ENCODE measurements around the gene MAP3K7. TPM values are rescaled to one million over a fixed set of nuclear protein-coding genes. Genes with fewer than 3 reads are reported as not detected.

The MAP3K7 gene
- total RNA-seq, 2 donors from 2014 or later = 40.1 to 50.9 TPM

DNA sequence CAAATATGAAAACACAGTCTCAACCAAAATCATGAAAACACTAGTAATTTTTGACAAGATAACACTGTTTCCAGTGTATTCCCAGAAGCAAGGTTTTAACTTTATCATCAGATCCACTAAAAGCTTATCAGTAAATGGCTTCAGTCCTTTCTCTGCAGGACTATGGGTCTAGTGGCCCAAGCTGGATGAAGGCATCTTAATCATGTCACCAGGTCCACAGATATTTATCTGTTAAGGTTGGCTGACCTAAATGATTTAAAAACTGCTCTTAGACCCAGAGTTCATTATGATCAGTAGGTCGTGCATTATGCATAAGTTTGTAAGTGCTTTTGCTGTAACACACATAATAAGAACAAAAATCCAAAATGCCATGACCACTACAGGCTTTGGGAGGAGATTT lies 118.0 kb downstream of the MAP3K7 start:
- Mint-ChIP-seq H3K9me3 (no peaks in the 10 kb centered on the region), H3K27me3 (ENCODE audit: insufficient read depth) (peaks cover 2% of the 10 kb centered on the region), H3K27ac (no peak overlapping the region), H3K4me1 (peaks cover 12% of the 10 kb centered on the region), H3K4me3 (no peak overlapping the region), H3K36me3 (ENCODE audit: low read depth) (no peaks in the 10 kb centered on the region)
- H3K27ac ChIP-seq (ENCODE audit: low read depth, low read length) = no peak overlapping the region
- H3K4me1 ChIP-seq (ENCODE audit: control insufficient read depth, insufficient read depth, low read length) = no peaks in the 10 kb centered on the region
- TF ChIP-seq CTCF (conservative IDR thresholded peaks at IDR 0.05) = no peak
- H3K9ac ChIP-seq (ENCODE audit: extremely low read depth, low read length, poor library complexity, severe bottlenecking) = no peak overlapping the region
- 77% methylated on average over 1 of the region's 1 CpG; no CpG with 5 or more reads in 1 of the 2 experiments for WGBS, 2 experiments (ENCODE audit: insufficient coverage in 1 of 2, insufficient read length in 1 of 2)
- H3K9me3 ChIP-seq (ENCODE audit: control insufficient read depth, low read length) = no peaks in the 10 kb centered on the region
- DNase-seq = no peak
- no peak overlapping the region for H3K4me3 ChIP-seq (ENCODE audit: low read length)
- no peaks in the 10 kb centered on the region for H3K27me3 ChIP-seq (ENCODE audit: control insufficient read depth, insufficient read depth, low read length, poor library complexity, severe bottlenecking)
- no peaks in the 10 kb centered on the region for H3K36me3 ChIP-seq (ENCODE audit: control insufficient read depth, insufficient read depth, low read length)

DNA sequence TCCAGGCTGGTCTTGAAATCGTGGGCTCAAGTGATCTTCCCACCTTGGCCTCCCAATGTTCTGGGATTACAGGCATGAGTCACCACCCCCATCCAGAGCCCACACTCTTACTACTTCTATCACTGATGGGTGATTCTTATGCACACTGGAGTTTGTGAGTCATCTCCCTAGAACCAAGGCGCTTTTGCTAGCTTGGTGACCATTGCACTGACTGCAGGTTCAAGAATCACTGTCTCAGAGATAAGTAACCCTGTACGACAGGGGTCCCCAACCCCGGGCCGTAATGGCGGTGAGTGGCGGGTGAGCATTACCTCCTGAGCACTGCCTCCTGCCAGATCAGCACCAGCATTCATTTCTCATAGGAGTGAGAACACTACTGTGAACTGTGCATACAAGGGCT lies 118.8 kb downstream of the MAP3K7 start:
- no peaks in the 10 kb centered on the region for H3K36me3 ChIP-seq (ENCODE audit: control insufficient read depth, insufficient read depth, low read length)
- Mint-ChIP-seq H3K27ac (no peak overlapping the region), H3K27me3 (ENCODE audit: insufficient read depth) (peaks cover 2% of the 10 kb centered on the region), H3K36me3 (ENCODE audit: low read depth) (no peaks in the 10 kb centered on the region), H3K4me1 (peaks cover 12% of the 10 kb centered on the region), H3K4me3 (no peak overlapping the region), H3K9me3 (no peaks in the 10 kb centered on the region)
- no peak overlapping the region for H3K27ac ChIP-seq (ENCODE audit: low read depth, low read length)
- TF ChIP-seq CTCF (conservative IDR thresholded peaks at IDR 0.05) = no peak
- H3K4me3 ChIP-seq (ENCODE audit: low read length) = no peak overlapping the region
- H3K27me3 ChIP-seq (ENCODE audit: control insufficient read depth, insufficient read depth, low read length, poor library complexity, severe bottlenecking) = no peaks in the 10 kb centered on the region
- DNase-seq = no peak
- 91 to 93% methylated on average over 7 of the region's 7 CpGs for WGBS, 2 experiments (ENCODE audit: insufficient coverage in 1 of 2, insufficient read length in 1 of 2)
- H3K9ac ChIP-seq (ENCODE audit: extremely low read depth, low read length, poor library complexity, severe bottlenecking) = no peak overlapping the region
- H3K4me1 ChIP-seq (ENCODE audit: control insufficient read depth, insufficient read depth, low read length) = no peaks in the 10 kb centered on the region
- H3K9me3 ChIP-seq (ENCODE audit: control insufficient read depth, low read length) = no peaks in the 10 kb centered on the region

- no peak for TF ChIP-seq CTCF (conservative IDR thresholded peaks at IDR 0.05)
Observed at GRCh38 chr6:90467546-90467945, 119.3 kb downstream of the MAP3K7 start.

More at GRCh38 chr6:90467546-90467945, 119.3 kb downstream of the MAP3K7 start:
- Mint-ChIP-seq H3K27me3 (ENCODE audit: insufficient read depth) (peaks cover 2% of the 10 kb centered on the region), H3K4me1 (peaks cover 12% of the 10 kb centered on the region), H3K36me3 (ENCODE audit: low read depth) (no peaks in the 10 kb centered on the region), H3K4me3 (no peak overlapping the region), H3K27ac (no peak overlapping the region), H3K9me3 (no peaks in the 10 kb centered on the region)
- no peak overlapping the region for H3K9ac ChIP-seq (ENCODE audit: extremely low read depth, low read length, poor library complexity, severe bottlenecking)
- no peaks in the 10 kb centered on the region for H3K4me1 ChIP-seq (ENCODE audit: control insufficient read depth, insufficient read depth, low read length)
- DNase-seq = no peak
- no peaks in the 10 kb centered on the region for H3K36me3 ChIP-seq (ENCODE audit: control insufficient read depth, insufficient read depth, low read length)
- no peak overlapping the region for H3K27ac ChIP-seq (ENCODE audit: low read depth, low read length)
- no peak overlapping the region for H3K4me3 ChIP-seq (ENCODE audit: low read length)
- H3K9me3 ChIP-seq (ENCODE audit: control insufficient read depth, low read length) = no peaks in the 10 kb centered on the region
- no peaks in the 10 kb centered on the region for H3K27me3 ChIP-seq (ENCODE audit: control insufficient read depth, insufficient read depth, low read length, poor library complexity, severe bottlenecking)

All from endodermal cell (in vitro differentiated cells).